Nephron (organoid): Measurements from ENCODE around the gene TSPAN18.
A peak's percentile ranks its signal among the peaks of the same experiment; 100 is the strongest.

Experiments used
- H3K27ac Mint-ChIP-seq, 3 experiments: 2 replicates each; pipeline ENCODE4 v1.8.0; 2020; ENCODE audit warnings: mixed read lengths in 3 of 3, mild to moderate bottlenecking in 2 of 3, moderate library complexity in 1 of 3
- H3K27me3 Mint-ChIP-seq: 2 replicates; pipeline ENCODE4 v1.8.0; 2021; ENCODE audit warnings: low read depth, mild to moderate bottlenecking, moderate library complexity, mixed read lengths
- H3K36me3 Mint-ChIP-seq: 2 replicates; pipeline ENCODE4 v1.8.0; 2020; ENCODE audit warnings: low read depth, mixed read lengths
- H3K4me1 Mint-ChIP-seq: 2 replicates; pipeline ENCODE4 v1.8.0; 2020; ENCODE audit warnings: mixed read lengths
- H3K4me3 Mint-ChIP-seq, 3 experiments: 2 replicates each; pipeline ENCODE4 v1.8.0; 2020; ENCODE audit warnings: mild to moderate bottlenecking in 3 of 3, mixed read lengths in 3 of 3, moderate library complexity in 2 of 3
- H3K9me3 Mint-ChIP-seq: 2 replicates; pipeline ENCODE4 v1.8.0; 2020; ENCODE audit warnings: mixed read lengths
- CTCF ChIP-seq, 3 experiments: fragments of 200-600 bp; sonication (generic); IDR thresholded peaks; one replicate each; pipeline ENCODE4 v1.5.0; 2021; ENCODE audit warnings: antibody characterized with exemption in 3 of 3; ENCODE audit not compliant: unreplicated experiment in 3 of 3

The TSPAN18 gene

GRCh38 chr11:44957776-44958564, 231.2 kb downstream of the TSPAN18 start:
- H3K27ac Mint-ChIP-seq, result peak overlapping the region in 1 of 3 experiments; percentile 48
- H3K4me1 Mint-ChIP-seq, result peaks cover 41% of the 10 kb centered on the region
- no peaks in the 10 kb centered on the region for H3K36me3 Mint-ChIP-seq
- H3K9me3 Mint-ChIP-seq, result no peaks in the 10 kb centered on the region
- TF ChIP-seq CTCF (IDR thresholded peaks at IDR 0.05; ENCODE audit: unreplicated experiment in 3 of 3), result no peak
- H3K27me3 Mint-ChIP-seq, result peaks cover 40% of the 10 kb centered on the region
- H3K4me3 Mint-ChIP-seq, result peak overlapping the region in 1 of 3 experiments; percentile 6

GRCh38 chr11:44959064-44959463, 232.3 kb downstream of the TSPAN18 start:
- Mint-ChIP-seq H3K4me1 (peaks cover 37% of the 10 kb centered on the region), H3K9me3 (no peaks in the 10 kb centered on the region), H3K4me3 (no peak overlapping the region), H3K27me3 (peaks cover 42% of the 10 kb centered on the region), H3K27ac (no peak overlapping the region), H3K36me3 (no peaks in the 10 kb centered on the region)
- TF ChIP-seq CTCF (IDR thresholded peaks at IDR 0.05; ENCODE audit: unreplicated experiment in 3 of 3), result no peak

- H3K36me3 Mint-ChIP-seq, result no peaks in the 10 kb centered on the region
- no peak for TF ChIP-seq CTCF (IDR thresholded peaks at IDR 0.05; ENCODE audit: unreplicated experiment in 3 of 3)
- H3K4me3 Mint-ChIP-seq, result no peak overlapping the region
- peaks cover 32% of the 10 kb centered on the region for H3K27me3 Mint-ChIP-seq
- no peaks in the 10 kb centered on the region for H3K9me3 Mint-ChIP-seq
- H3K4me1 Mint-ChIP-seq, result peaks cover 38% of the 10 kb centered on the region
- H3K27ac Mint-ChIP-seq, result no peak overlapping the region
These were observed 233.6 kb downstream of the TSPAN18 start for GRCh38 chr11:44960200-44960845.

- no peak for TF ChIP-seq CTCF (IDR thresholded peaks at IDR 0.05; ENCODE audit: unreplicated experiment in 3 of 3)
- peaks cover 25% of the 10 kb centered on the region for H3K4me1 Mint-ChIP-seq
- H3K36me3 Mint-ChIP-seq, result no peaks in the 10 kb centered on the region
- no peaks in the 10 kb centered on the region for H3K9me3 Mint-ChIP-seq
- H3K4me3 Mint-ChIP-seq, result no peak overlapping the region
- peaks cover 24% of the 10 kb centered on the region for H3K27me3 Mint-ChIP-seq
- H3K27ac Mint-ChIP-seq, result peak overlapping the region in 1 of 3 experiments; percentile 47
These were observed 235.7 kb downstream of the TSPAN18 start for GRCh38 chr11:44962464-44962863.

- no peak overlapping the region for H3K27ac Mint-ChIP-seq
- no peak for TF ChIP-seq CTCF (IDR thresholded peaks at IDR 0.05; ENCODE audit: unreplicated experiment in 3 of 3)
- no peaks in the 10 kb centered on the region for H3K9me3 Mint-ChIP-seq
- no peak overlapping the region for H3K4me3 Mint-ChIP-seq
- H3K4me1 Mint-ChIP-seq, result peaks cover 22% of the 10 kb centered on the region
- H3K36me3 Mint-ChIP-seq, result no peaks in the 10 kb centered on the region
- peaks cover 24% of the 10 kb centered on the region for H3K27me3 Mint-ChIP-seq
These were observed 236.4 kb downstream of the TSPAN18 start for GRCh38 chr11:44963136-44963535.
